ENCODE measurements around the gene CDX1. TPM values are rescaled to one million over a fixed set of nuclear protein-coding genes. Genes with fewer than 3 reads are reported as not detected.

The CDX1 gene
- total and polyA plus RNA-seq, 4 experiments from 2014 or later, result not detected

- H3K9me3 Mint-ChIP-seq, result no peaks in the 10 kb centered on the region
- no peaks in the 10 kb centered on the region for H3K4me1 ChIP-seq (ENCODE audit: insufficient read depth, low read length)
- no peaks in the 10 kb centered on the region for H3K27me3 ChIP-seq (ENCODE audit: insufficient read depth, low read length)
- H3K4me1 Mint-ChIP-seq, result no peaks in the 10 kb centered on the region
- no peak for DNase-seq
- no peak overlapping the region for H3K27ac Mint-ChIP-seq
- peaks cover 0 to 11% of the 10 kb centered on the region in 2 donors for H3K27me3 Mint-ChIP-seq
- no peaks in the 10 kb centered on the region for H3K9me3 ChIP-seq (ENCODE audit: control insufficient read depth in 1 of 2, low read length in 2 of 2)
- no peak overlapping the region for H3K4me3 ChIP-seq (ENCODE audit: low read length in 2 of 2)
- no peaks in the 10 kb centered on the region for H3K36me3 ChIP-seq (ENCODE audit: insufficient read depth, low read length)
- H3K4me3 Mint-ChIP-seq, result no peak overlapping the region
- ChIA-PET POLR2A (ENCODE audit: partially characterized antibody) (no interaction called here), CTCF (ENCODE audit: partially characterized antibody) (no interaction called here)
- H3K36me3 Mint-ChIP-seq, result no peaks in the 10 kb centered on the region
- no peak overlapping the region for H3K27ac ChIP-seq (ENCODE audit: low read depth, low read length)
- intact Hi-C loops (cut with micrococcal nuclease), result no loop called here
Observed at GRCh38 chr5:150137997-150138396, 28.6 kb upstream of the CDX1 start.

- H3K4me1 Mint-ChIP-seq, result no peaks in the 10 kb centered on the region
- Histone ChIP-seq H3K9me3 (ENCODE audit: control insufficient read depth in 1 of 2, low read length in 2 of 2) (no peaks in the 10 kb centered on the region), H3K27me3 (ENCODE audit: insufficient read depth, low read length) (no peaks in the 10 kb centered on the region), H3K4me1 (ENCODE audit: insufficient read depth, low read length) (no peaks in the 10 kb centered on the region), H3K4me3 (ENCODE audit: low read length in 2 of 2) (no peak overlapping the region), H3K27ac (ENCODE audit: low read depth, low read length) (no peak overlapping the region), H3K36me3 (ENCODE audit: insufficient read depth, low read length) (no peaks in the 10 kb centered on the region)
- no peak overlapping the region for H3K4me3 Mint-ChIP-seq
- H3K27ac Mint-ChIP-seq, result no peak overlapping the region
- H3K36me3 Mint-ChIP-seq, result no peaks in the 10 kb centered on the region
- no peak for DNase-seq
- peaks cover 0 to 11% of the 10 kb centered on the region in 2 donors for H3K27me3 Mint-ChIP-seq
- intact Hi-C loops (cut with micrococcal nuclease), result no loop called here
- H3K9me3 Mint-ChIP-seq, result no peaks in the 10 kb centered on the region
- POLR2A ChIA-PET (ENCODE audit: partially characterized antibody), result no interaction called here
- CTCF ChIA-PET (ENCODE audit: partially characterized antibody), result no interaction called here
Observed at GRCh38 chr5:150138551-150139265, 27.9 kb upstream of the CDX1 start.

GRCh38 chr5:150139334-150139733, 27.2 kb upstream of the CDX1 start:
- Histone ChIP-seq H3K4me3 (ENCODE audit: low read length in 2 of 2) (no peak overlapping the region), H3K27ac (ENCODE audit: low read depth, low read length) (no peak overlapping the region), H3K36me3 (ENCODE audit: insufficient read depth, low read length) (no peaks in the 10 kb centered on the region), H3K9me3 (ENCODE audit: control insufficient read depth in 1 of 2, low read length in 2 of 2) (no peaks in the 10 kb centered on the region), H3K4me1 (ENCODE audit: insufficient read depth, low read length) (no peaks in the 10 kb centered on the region), H3K27me3 (ENCODE audit: insufficient read depth, low read length) (no peaks in the 10 kb centered on the region)
- ChIA-PET CTCF (ENCODE audit: partially characterized antibody) (no interaction called here), POLR2A (ENCODE audit: partially characterized antibody) (no interaction called here)
- Mint-ChIP-seq H3K9me3 (no peaks in the 10 kb centered on the region), H3K4me3 (no peak overlapping the region), H3K4me1 (no peaks in the 10 kb centered on the region), H3K36me3 (no peaks in the 10 kb centered on the region), H3K27me3 (peaks cover 0 to 11% of the 10 kb centered on the region in 2 donors), H3K27ac (no peak overlapping the region)
- intact Hi-C loops (cut with micrococcal nuclease), result no loop called here
- no peak for DNase-seq

- Histone ChIP-seq H3K4me1 (ENCODE audit: insufficient read depth, low read length) (no peaks in the 10 kb centered on the region), H3K27ac (ENCODE audit: low read depth, low read length) (no peak overlapping the region), H3K4me3 (ENCODE audit: low read length in 2 of 2) (no peak overlapping the region), H3K27me3 (ENCODE audit: insufficient read depth, low read length) (no peaks in the 10 kb centered on the region), H3K36me3 (ENCODE audit: insufficient read depth, low read length) (no peaks in the 10 kb centered on the region), H3K9me3 (ENCODE audit: control insufficient read depth in 1 of 2, low read length in 2 of 2) (no peaks in the 10 kb centered on the region)
- intact Hi-C loops (cut with micrococcal nuclease), result no loop called here
- no peaks in the 10 kb centered on the region for H3K9me3 Mint-ChIP-seq
- H3K4me3 Mint-ChIP-seq, result no peak overlapping the region
- ChIA-PET POLR2A (ENCODE audit: partially characterized antibody) (no interaction called here), CTCF (ENCODE audit: partially characterized antibody) (no interaction called here)
- H3K27me3 Mint-ChIP-seq, result peaks cover 0 to 6% of the 10 kb centered on the region in 2 donors
- no peak overlapping the region for H3K27ac Mint-ChIP-seq
- DNase-seq, result no peak
- H3K4me1 Mint-ChIP-seq, result peaks cover 0 to 2% (median 0%) of the 10 kb centered on the region in 4 donors
- no peaks in the 10 kb centered on the region for H3K36me3 Mint-ChIP-seq
Observed at GRCh38 chr5:150140830-150141229, 25.7 kb upstream of the CDX1 start.

- H3K36me3 Mint-ChIP-seq, result no peaks in the 10 kb centered on the region
- intact Hi-C loops (cut with micrococcal nuclease), result no loop called here
- no peak overlapping the region for H3K27ac Mint-ChIP-seq
- H3K4me1 Mint-ChIP-seq, result peaks cover 0 to 2% (median 0%) of the 10 kb centered on the region in 4 donors
- ChIA-PET CTCF (ENCODE audit: partially characterized antibody) (no interaction called here), POLR2A (ENCODE audit: partially characterized antibody) (no interaction called here)
- Histone ChIP-seq H3K4me3 (ENCODE audit: low read length in 2 of 2) (no peak overlapping the region), H3K9me3 (ENCODE audit: control insufficient read depth in 1 of 2, low read length in 2 of 2) (no peaks in the 10 kb centered on the region), H3K4me1 (ENCODE audit: insufficient read depth, low read length) (no peaks in the 10 kb centered on the region), H3K36me3 (ENCODE audit: insufficient read depth, low read length) (no peaks in the 10 kb centered on the region), H3K27ac (ENCODE audit: low read depth, low read length) (no peak overlapping the region), H3K27me3 (ENCODE audit: insufficient read depth, low read length) (no peaks in the 10 kb centered on the region)
- peaks cover 0 to 6% of the 10 kb centered on the region in 2 donors for H3K27me3 Mint-ChIP-seq
- DNase-seq, result no peak
- H3K9me3 Mint-ChIP-seq, result no peaks in the 10 kb centered on the region
- no peak overlapping the region for H3K4me3 Mint-ChIP-seq
Observed at GRCh38 chr5:150141544-150142184, 24.9 kb upstream of the CDX1 start.

- Mint-ChIP-seq H3K36me3 (no peaks in the 10 kb centered on the region), H3K27ac (peak overlapping the region in 1 of 7 donors; percentile 2), H3K9me3 (no peaks in the 10 kb centered on the region), H3K4me3 (no peak overlapping the region), H3K27me3 (peaks cover 0 to 6% of the 10 kb centered on the region in 2 donors), H3K4me1 (peaks cover 0 to 2% (median 0%) of the 10 kb centered on the region in 4 donors)
- Histone ChIP-seq H3K4me1 (ENCODE audit: insufficient read depth, low read length) (no peaks in the 10 kb centered on the region), H3K9me3 (ENCODE audit: control insufficient read depth in 1 of 2, low read length in 2 of 2) (no peaks in the 10 kb centered on the region), H3K27me3 (ENCODE audit: insufficient read depth, low read length) (no peaks in the 10 kb centered on the region), H3K27ac (ENCODE audit: low read depth, low read length) (no peak overlapping the region), H3K4me3 (ENCODE audit: low read length in 2 of 2) (no peak overlapping the region), H3K36me3 (ENCODE audit: insufficient read depth, low read length) (no peaks in the 10 kb centered on the region)
- no peak for DNase-seq
- ChIA-PET CTCF (ENCODE audit: partially characterized antibody) (no interaction called here), POLR2A (ENCODE audit: partially characterized antibody) (no interaction called here)
- intact Hi-C loops (cut with micrococcal nuclease), result no loop called here
Observed at GRCh38 chr5:150142185-150142958, 24.2 kb upstream of the CDX1 start.

GRCh38 chr5:150142959-150143349, 23.6 kb upstream of the CDX1 start:
- intact Hi-C loops (cut with micrococcal nuclease), result no loop called here
- no peak for DNase-seq
- H3K36me3 Mint-ChIP-seq, result no peaks in the 10 kb centered on the region
- no peaks in the 10 kb centered on the region for H3K4me1 ChIP-seq (ENCODE audit: insufficient read depth, low read length)
- no peaks in the 10 kb centered on the region for H3K9me3 ChIP-seq (ENCODE audit: control insufficient read depth in 1 of 2, low read length in 2 of 2)
- CTCF ChIA-PET (ENCODE audit: partially characterized antibody), result no interaction called here
- no peaks in the 10 kb centered on the region for H3K9me3 Mint-ChIP-seq
- POLR2A ChIA-PET (ENCODE audit: partially characterized antibody), result no interaction called here
- no peaks in the 10 kb centered on the region for H3K36me3 ChIP-seq (ENCODE audit: insufficient read depth, low read length)
- H3K4me3 ChIP-seq (ENCODE audit: low read length in 2 of 2), result no peak overlapping the region
- H3K27me3 ChIP-seq (ENCODE audit: insufficient read depth, low read length), result no peaks in the 10 kb centered on the region
- peak overlapping the region in 2 of 7 donors; percentile 17 to 49 for H3K27ac Mint-ChIP-seq
- no peak overlapping the region for H3K27ac ChIP-seq (ENCODE audit: low read depth, low read length)
- H3K4me1 Mint-ChIP-seq, result peaks cover 0 to 2% (median 0%) of the 10 kb centered on the region in 4 donors
- peaks cover 0 to 3% of the 10 kb centered on the region in 2 donors for H3K27me3 Mint-ChIP-seq
- no peak overlapping the region for H3K4me3 Mint-ChIP-seq
